Measurements from ENCODE around the gene EEF2KMT. TPM values are rescaled to one million over a fixed set of nuclear protein-coding genes. Genes with fewer than 3 reads are reported as not detected.

EEF2KMT gene, protein sequence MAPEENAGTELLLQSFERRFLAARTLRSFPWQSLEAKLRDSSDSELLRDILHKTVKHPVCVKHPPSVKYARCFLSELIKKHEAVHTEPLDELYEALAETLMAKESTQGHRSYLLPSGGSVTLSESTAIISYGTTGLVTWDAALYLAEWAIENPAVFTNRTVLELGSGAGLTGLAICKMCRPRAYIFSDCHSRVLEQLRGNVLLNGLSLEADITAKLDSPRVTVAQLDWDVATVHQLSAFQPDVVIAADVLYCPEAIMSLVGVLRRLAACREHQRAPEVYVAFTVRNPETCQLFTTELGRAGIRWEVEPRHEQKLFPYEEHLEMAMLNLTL
- 8.6 and 16.7 TPM in 2 replicates for total RNA-seq

DNA sequence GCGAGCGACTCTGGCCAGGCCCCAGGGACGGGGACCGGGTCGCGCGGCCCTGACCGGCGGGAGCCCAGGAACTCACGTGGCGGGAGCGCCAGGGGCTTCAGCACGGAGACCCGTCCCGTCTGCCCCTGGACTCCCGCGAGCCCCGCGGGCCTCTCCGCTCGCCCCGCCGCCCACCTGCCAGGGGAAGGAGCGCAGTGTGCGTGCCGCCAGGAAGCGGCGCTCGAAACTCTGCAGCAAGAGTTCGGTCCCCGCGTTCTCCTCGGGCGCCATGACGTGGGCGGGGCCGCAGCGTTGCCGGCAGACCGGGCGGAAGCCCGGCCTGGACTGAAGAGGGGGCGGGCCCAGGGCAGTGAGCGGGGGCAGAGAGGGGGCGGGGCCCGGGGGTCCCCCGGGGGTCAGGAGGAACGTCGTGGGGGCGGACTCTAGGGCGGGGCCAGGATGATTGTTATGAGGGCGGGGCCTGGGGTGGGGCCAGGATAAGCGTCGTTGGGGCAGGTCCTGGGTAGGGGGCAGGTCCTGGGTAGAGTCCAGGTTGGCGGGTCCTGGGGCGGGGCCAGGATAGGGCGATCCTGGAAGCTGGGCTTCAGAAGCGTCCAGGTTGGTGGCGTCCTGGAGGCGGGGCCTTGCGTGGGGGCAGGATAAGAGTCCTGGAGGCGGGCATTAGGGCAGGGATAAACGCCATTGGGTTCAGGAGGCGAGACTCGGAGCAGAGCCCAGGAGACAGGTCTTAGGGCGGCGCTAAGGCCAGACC is at the start of gene EEF2KMT:
TSS of gene EEF2KMT (minus strand) at position 326 of the 751 bp plus-strand sequence. CDS start at position 270, 56 bp downstream.

DNA sequence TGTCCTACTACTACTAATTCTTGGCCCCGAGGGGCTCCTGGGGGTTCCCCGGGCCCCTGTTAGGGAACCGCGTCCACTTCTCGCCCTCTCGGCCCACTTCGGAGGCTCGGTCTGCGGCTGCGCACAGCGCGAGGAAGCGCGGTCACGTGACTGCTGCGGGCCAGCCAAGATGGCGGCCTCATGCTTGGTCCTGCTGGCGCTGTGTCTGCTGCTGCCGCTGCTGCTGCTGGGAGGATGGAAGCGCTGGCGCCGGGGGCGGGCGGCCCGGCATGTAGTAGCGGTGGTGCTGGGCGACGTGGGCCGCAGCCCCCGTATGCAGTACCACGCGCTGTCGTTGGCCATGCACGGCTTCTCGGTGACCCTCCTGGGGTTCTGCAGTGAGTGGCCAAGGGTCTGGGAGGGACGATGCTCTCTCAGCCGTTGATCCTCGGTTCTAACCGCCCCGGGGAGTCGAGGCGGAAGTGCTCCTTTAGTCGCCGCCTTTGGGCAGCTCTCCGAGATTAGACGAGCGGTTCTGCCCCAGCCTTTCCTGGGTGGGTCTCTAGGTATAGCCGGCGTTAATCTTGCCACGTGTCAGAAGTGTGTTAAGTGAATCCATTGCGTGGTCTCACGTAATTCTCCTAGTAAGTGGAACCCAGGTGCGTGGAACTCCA is 25.8 kb downstream of the EEF2KMT start, which contains the start of gene ALG1:
TSS of gene ALG1 (plus strand) at position 163 of the 653 bp plus-strand sequence. CDS start at position 170, 7 bp downstream.

DNA sequence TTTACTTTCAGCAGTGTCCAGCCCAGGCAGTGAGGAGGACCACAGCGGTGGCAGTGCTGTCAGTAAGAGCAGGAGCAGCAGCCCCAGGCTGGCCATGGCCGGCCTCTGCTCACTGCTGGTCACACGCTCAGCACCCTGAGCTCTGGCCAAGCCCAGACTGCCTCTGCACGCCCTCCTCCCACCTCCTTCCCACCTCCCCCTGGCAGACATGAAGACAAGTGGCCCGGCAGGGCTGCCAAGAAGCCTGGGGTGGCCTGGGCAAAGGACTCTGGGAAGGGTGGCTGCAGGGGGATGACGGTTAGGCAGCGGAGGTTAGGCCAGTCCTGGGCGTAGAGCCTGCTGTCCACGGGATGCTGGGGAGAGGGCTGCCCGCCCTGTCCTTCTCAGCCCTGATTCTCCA is 31.8 kb downstream of the EEF2KMT start, which contains the start of gene C16orf89:
TSS of gene C16orf89 (minus strand) at position 144 of the 400 bp plus-strand sequence. CDS start at position 96, 48 bp downstream.

Other genes with a start within 250 kb of the EEF2KMT start
- gene PPL, start 160.6 kb downstream of the EEF2KMT start, total RNA-seq, result 7.7 and 29.5 TPM in 2 replicates
- 0.30 and 0.39 TPM in 2 replicates for gene SEC14L5, start 139.5 kb downstream of the EEF2KMT start, total RNA-seq
- gene NAGPA, start 63.9 kb downstream of the EEF2KMT start, total RNA-seq, result 16.2 and 25.8 TPM in 2 replicates
- gene C16orf89, start 31.8 kb downstream of the EEF2KMT start, total RNA-seq, result 2.9 and 3.0 TPM in 2 replicates
- gene ALG1, start 26.0 kb downstream of the EEF2KMT start, total RNA-seq, result 28.1 and 31.1 TPM in 2 replicates

All from smooth muscle cell of the pulmonary artery (primary cell).